ENCODE results near the gene ZFYVE9.
"Not testable (repeated sequence)": the region's sequence is repeated elsewhere in the genome, so short reads cannot be mapped to it uniquely, and the experiment has no call there.

The ZFYVE9 gene

DNA sequence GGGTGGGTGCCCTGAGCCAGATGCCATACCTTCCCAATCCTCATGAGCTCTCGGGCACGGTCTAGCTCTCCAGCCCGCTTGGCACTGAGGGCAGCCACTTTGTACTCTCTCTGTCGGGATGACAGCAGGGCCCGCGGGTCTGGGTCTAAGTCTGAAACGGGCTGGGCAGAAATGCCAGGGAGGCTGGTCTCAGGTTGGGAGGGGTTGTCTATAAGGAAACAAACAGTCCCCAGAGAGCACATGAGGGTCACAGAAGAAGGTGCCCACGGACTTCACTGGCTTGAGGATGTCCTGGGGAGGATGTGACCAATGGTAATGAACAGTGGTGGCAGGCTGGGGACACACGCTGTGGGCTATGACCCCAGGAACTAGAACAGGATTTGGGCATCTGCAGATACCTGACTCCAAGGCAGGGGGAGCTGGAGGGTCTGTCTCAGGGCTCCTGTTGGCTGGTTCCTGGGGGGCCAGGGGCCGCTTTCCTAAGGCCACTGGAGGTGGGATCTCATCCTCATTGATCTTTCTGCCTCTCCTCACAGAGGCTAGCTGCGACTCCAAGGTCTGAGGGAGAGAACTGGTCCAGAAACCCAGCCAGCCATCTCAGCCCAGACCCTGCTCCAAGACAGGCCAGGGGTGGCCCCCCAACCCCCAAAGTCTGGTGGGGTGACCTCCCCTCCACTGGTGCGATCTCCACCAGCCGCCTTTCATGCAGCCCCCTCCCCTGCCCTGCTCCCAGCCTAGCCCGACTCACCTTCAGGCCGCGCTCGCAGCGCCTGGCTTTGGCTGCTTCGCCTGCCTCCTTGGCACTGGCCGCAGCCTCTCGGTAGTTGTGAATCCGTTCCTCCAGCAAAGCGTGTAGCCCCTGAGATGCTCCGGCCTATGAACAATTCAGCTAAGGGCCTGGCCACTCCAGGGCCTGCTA, 218.0 kb downstream of the ZFYVE9 start:
- in situ Hi-C loops (cut with HindIII; ENCODE audit: low sequenced_read_pairs): no loop called here

DNA sequence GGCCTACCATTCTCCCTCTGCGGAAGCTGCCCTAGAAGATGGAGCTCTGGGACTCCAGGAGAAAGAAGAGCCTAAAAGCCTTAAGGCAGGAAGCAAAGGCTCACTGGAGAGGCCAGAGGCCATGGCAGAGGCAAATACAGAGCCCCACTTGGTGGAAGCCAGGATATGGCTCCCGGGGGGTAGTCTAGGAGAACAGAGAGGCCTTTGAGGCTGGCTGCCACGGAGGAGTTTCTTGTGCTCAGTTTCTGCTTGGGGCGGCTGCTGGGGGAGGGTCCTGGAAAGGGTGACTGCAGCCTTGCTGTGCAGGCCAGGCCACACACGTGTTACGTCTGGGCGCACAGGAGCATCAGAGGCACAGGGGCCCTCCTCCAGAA, 218.7 kb downstream of the ZFYVE9 start:
- in situ Hi-C loops (cut with HindIII; ENCODE audit: low sequenced_read_pairs): no loop called here

DNA sequence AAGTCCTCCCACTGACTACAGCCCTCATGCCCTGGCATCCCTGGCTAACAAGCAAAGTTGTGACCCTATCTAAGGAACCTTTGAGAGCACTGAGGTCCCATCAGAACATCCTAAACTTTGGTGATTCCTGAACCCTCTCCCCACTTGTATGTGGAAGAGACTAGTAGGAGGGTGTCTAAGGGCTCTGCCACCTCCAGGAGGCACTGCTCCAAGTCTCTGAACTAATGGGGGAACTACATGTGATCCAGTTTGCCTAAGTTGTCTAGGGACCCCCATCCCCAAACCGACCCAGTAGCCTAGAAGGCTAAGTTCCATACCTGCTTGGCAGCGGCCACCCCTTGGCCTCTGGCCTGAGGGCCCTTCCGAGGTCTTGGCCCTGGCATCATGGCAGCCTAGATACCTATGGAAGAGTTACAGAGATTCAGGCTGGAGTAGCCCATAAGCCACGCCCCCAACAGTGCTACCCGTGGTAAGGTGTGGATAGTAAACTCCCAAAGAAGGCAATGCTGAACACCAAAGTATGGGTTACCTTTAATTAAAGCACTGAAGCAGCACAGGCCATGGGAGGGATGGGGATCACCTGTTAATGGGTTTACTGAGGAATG, 222.4 kb downstream of the ZFYVE9 start:
- in situ Hi-C loops (cut with HindIII; ENCODE audit: low sequenced_read_pairs): no loop called here

- in situ Hi-C loops (cut with HindIII; ENCODE audit: low sequenced_read_pairs): no loop called here
These were observed 223.3 kb downstream of the ZFYVE9 start for GRCh38 chr1:52365071-52365745.

DNA sequence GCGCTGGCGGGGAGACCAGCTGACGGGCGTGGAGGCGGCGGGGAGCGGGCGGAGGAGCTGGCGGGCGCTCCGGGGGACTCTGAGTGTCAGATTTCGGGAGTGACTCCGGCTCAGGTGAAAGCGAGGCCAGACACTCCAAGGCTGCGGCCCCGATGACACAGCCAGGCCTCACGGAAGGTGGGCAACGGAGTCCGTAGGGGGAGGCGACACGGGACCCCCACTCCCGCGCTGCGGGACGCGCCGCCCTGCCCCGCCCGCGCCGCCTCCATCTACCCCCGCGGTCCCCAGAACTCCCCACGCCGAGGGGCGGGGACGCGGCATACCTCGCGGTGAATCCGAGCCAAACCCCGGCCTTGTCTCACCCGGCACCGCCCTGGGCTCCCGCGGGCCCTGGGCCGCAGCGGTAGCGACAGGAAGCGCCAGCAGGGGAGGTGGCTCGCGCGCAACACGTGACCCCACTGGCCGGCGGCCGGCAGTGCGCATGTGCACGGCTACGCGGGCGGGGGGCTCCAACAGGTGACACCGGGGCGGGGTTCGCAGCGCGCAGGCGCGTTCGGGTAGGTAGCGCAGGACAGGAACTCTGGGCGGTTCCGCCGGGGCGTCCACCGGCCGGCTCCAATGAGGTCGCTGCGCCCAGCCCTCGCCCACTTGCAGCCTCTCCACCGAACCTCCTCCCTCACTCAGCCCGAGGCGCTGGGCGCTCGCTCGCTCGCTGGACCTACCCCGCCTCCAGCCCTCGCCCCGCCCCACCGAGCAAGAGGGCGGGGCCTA, 224.0 kb downstream of the ZFYVE9 start, which contains the start of gene CC2D1B:
CC2D1B (minus strand) TSS at position 460 of the 771 bp plus-strand sequence. CDS start 1,585 bp downstream, outside the sequence.
- in situ Hi-C loops (cut with HindIII; ENCODE audit: low sequenced_read_pairs): no loop called here

- in situ Hi-C loops (cut with HindIII; ENCODE audit: low sequenced_read_pairs): no loop called here
These were observed 224.6 kb downstream of the ZFYVE9 start for GRCh38 chr1:52366517-52366827.

- in situ Hi-C loops (cut with HindIII; ENCODE audit: low sequenced_read_pairs): no loop called here
These were observed 225.4 kb downstream of the ZFYVE9 start for GRCh38 chr1:52367272-52367671.

DNA sequence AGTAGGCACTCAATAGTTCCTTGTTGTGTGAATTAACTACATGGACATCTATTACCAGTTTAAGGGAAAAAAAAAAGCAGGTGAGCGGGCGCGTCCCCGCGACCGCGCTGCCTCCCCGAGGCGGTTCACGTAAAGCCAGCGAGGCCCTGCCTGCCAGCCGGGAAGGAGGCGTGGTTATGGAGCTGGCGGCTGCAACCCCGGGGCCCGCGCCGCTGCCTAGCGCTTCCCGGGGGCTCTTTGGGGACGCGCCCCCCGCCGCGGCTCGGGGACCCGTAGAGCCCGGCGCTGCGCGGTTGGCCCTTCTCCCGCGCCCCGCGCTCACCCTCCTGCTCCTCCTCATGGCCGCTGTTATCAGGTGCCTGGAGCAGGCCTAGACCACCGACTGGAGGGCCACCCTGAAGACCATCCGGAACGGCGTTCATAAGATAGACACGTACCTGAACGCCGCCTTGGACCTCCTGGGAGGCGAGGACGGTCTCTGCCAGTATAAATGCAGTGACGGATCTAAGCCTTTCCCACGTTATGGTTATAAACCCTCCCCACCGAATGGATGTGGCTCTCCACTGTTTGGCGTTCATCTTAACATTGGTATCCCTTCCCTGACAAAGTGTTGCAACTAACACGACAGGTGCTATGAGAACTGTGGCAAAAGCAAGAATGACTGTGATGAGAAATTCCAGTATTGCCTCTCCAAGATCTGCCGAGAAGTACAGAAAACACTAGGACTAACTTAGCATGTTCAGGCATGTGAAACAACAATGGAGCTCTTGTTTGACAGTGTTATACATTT, 226.7 kb downstream of the ZFYVE9 start:
- in situ Hi-C loops (cut with HindIII; ENCODE audit: low sequenced_read_pairs): no loop called here

DNA sequence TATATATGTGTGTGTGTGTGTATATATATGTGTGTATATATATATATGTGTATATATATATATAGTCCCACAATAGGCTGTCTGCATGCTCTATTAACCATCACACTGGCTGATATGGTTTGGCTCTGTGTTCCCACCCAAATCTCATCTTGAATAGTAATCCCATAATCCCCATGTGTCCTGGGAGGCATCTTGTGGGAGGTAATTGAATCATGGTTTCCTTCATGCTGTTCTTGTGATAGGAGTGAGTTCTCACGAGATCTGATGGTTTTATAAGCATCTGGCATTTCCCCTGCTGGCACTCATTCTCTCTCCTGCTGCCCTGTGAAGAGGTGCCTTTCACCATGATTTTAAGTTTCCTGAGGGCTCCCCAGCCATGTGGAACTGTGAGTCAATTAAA, 228.0 kb downstream of the ZFYVE9 start:
- in situ Hi-C loops (cut with HindIII; ENCODE audit: low sequenced_read_pairs): not testable (repeated sequence)

DNA sequence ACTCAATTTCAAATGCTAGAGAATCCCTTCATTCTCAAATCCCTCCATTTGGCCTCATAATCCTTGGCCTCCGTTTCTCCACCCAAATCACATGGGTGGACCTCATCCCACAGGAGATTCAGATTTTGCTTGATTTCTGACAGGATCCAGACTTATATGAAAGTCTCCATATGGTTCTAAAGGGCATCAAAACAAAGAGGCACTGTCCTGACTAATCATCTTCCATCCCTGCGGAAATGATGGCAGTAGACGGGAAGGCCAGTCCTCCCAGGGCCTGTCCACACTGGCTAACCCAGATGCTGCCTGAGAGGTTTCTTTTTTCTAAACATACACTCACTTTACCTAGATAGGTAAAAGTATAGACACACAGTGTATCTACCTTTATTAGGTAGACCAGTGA, 243.5 kb downstream of the ZFYVE9 start:
- in situ Hi-C loops (cut with HindIII; ENCODE audit: low sequenced_read_pairs): no loop called here

DNA sequence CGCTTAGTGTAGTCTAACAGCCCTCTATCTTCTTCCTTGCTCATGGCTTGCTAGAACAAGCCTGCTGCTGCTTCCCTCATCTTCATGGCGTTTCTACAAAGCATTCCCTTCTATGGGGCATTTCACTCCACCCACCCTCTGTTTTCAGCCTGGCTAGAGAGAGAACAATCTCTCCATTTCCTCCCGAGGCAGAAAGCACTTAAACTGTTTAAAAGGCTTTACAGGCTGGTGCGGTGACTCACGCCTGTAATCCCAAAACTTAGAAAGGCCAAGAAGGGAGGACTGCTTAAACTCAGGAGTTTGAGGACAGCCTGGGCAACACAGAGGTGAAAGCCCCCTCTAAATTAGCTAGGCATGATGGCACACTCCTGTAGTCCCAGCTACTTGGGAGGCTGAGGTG, 244.6 kb downstream of the ZFYVE9 start:
- in situ Hi-C loops (cut with HindIII; ENCODE audit: low sequenced_read_pairs): no loop called here

GRCh38 chr1:52393174-52393573, 251.3 kb downstream of the ZFYVE9 start:
- in situ Hi-C loops (cut with HindIII; ENCODE audit: low sequenced_read_pairs): no loop called here

Data from DLD1 (cell line).